Endothelial cell of umbilical vein (primary cell): Measurements from ENCODE around the gene TACC3. TPM values are rescaled to one million over a fixed set of nuclear protein-coding genes. Genes with fewer than 3 reads are reported as not detected.

Experiments
- BruUV-seq: library from RNA; stranded (reverse); fragments of 400-500 nt; replicated peaks from 2 replicates; lab custom pipeline; 2021; lab: Mats Ljungman, UMichigan
- CTCF ChIA-PET: fragments of 300-600, 350-600 bp; sonication (Branson Sonifier 250); formaldehyde crosslinking; loops from one replicate; lab custom pipeline; 2021; ENCODE audit warnings: antibody characterized with exemption, inconsistent platforms; lab: Charles Lee
- POLR2A ChIA-PET: fragments of 300-600, 350-600 bp; sonication (Branson Sonifier 250); formaldehyde crosslinking; loops from one replicate; lab custom pipeline; 2021; ENCODE audit warnings: antibody characterized with exemption, inconsistent platforms; lab: Charles Lee
- DNase-seq: peaks from one replicate; pipeline ENCODE4 v3.0.0-alpha.2; 2011; ENCODE audit warnings: low read depth, low spot score
- FAIRE-seq: peaks from 2 replicates; lab custom pipeline; 2011; peaks lifted over from hg19 to GRCh38; lab: Jason Lieb, UNC
- H2AFZ ChIP-seq: 2 replicates; pipeline ENCODE4 v1.6.0; 2012; ENCODE audit warnings: low read depth, low read length, control low read depth, inconsistent platforms
- H3K27ac ChIP-seq: 2 replicates; pipeline ENCODE4 v1.5.1; 2011; ENCODE audit warnings: low read depth, mild to moderate bottlenecking, control low read depth, low read length, moderate library complexity; ENCODE audit not compliant: insufficient read depth
- H3K27me3 ChIP-seq, 2 experiments: 2 replicates each; pipeline versions ENCODE4 v1.6.0 to v1.6.1; 2011; ENCODE audit warnings: low read length in 2 of 2, mixed read lengths in 1 of 2; ENCODE audit not compliant: control insufficient read depth in 2 of 2, insufficient read depth in 2 of 2
- H3K36me3 ChIP-seq, 2 experiments: 2 replicates in 1 of 2; 3 replicates in 1 of 2; pipeline ENCODE4 v1.5.1; 2011; ENCODE audit warnings: low read length in 2 of 2, mild to moderate bottlenecking in 1 of 2, moderate library complexity in 1 of 2; ENCODE audit not compliant: control insufficient read depth in 2 of 2, insufficient read depth in 2 of 2; ENCODE audit errors: extremely low read depth in 1 of 2
- H3K4me1 ChIP-seq: 3 replicates; pipeline ENCODE4 v1.5.1; 2011; ENCODE audit warnings: mild to moderate bottlenecking, low read length; ENCODE audit not compliant: control insufficient read depth, insufficient read depth; ENCODE audit errors: extremely low read depth
- H3K4me2 ChIP-seq: 2 replicates; pipeline ENCODE4 v1.6.1; 2011; ENCODE audit warnings: low read length, control low read depth, mixed read lengths; ENCODE audit not compliant: insufficient read depth
- H3K4me3 ChIP-seq, 3 experiments: fragments of 200-600 bp in 1 of 3; sonication (generic), shearing (Covaris generic) in 1 of 3; replicated peaks in 1 of 3; 2 replicates each; pipeline ENCODE4 v1.5.1; 2011 to 2016; ENCODE audit warnings: control low read depth in 3 of 3, low read length in 3 of 3, mild to moderate bottlenecking in 2 of 3, inconsistent platforms in 1 of 3, low read depth in 1 of 3, moderate library complexity in 1 of 3; ENCODE audit not compliant: insufficient read depth in 1 of 3
- H3K79me2 ChIP-seq: 2 replicates; pipeline ENCODE4 v1.6.0; 2012; ENCODE audit warnings: low read length, inconsistent platforms; ENCODE audit not compliant: control insufficient read depth, insufficient read depth
- H3K9ac ChIP-seq: replicated peaks from 2 replicates; pipeline ENCODE3; 2011; ENCODE audit warnings: low read length, control low read depth; ENCODE audit not compliant: insufficient read depth; ENCODE audit errors: extremely low read depth
- H3K9me1 ChIP-seq: replicated peaks from 3 replicates; pipeline ENCODE4 v1.6.0; 2011; ENCODE audit warnings: mild to moderate bottlenecking, low read length; ENCODE audit not compliant: control insufficient read depth, insufficient read depth; ENCODE audit errors: extremely low read depth
- H3K9me3 ChIP-seq: replicated peaks from 2 replicates; pipeline ENCODE4 v1.5.1; 2012; ENCODE audit warnings: low read length, inconsistent platforms; ENCODE audit not compliant: control insufficient read depth, insufficient read depth
- H4K20me1 ChIP-seq: replicated peaks from 2 replicates; pipeline ENCODE3; 2011; ENCODE audit warnings: mild to moderate bottlenecking, low read length; ENCODE audit not compliant: control insufficient read depth, insufficient read depth; ENCODE audit errors: extremely low read depth
- CTCF ChIP-seq, 2 donors: IDR thresholded peaks; 1 replicate in 1 of 2; 2 replicates in 1 of 2; pipeline ENCODE4 v1.5.1; 2011; ENCODE audit warnings: low read length in 2 of 2, mild to moderate bottlenecking in 2 of 2, moderate library complexity in 2 of 2, control low read depth in 1 of 2, inconsistent platforms in 1 of 2, low read depth in 1 of 2; ENCODE audit not compliant: insufficient read depth in 1 of 2; ENCODE audit errors: extremely low read depth in 1 of 2
- EZH2 ChIP-seq: IDR thresholded peaks from 2 replicates; pipeline ENCODE4 v1.6.1; 2012; ENCODE audit warnings: borderline replicate concordance, low read depth, mild to moderate bottlenecking, moderate library complexity, low read length, inconsistent platforms; ENCODE audit not compliant: severe bottlenecking
- FOS ChIP-seq: IDR thresholded peaks from 2 replicates; pipeline ENCODE4 v1.6.1; 2011; ENCODE audit warnings: mild to moderate bottlenecking, low read length, moderate library complexity, borderline replicate concordance; ENCODE audit not compliant: insufficient read depth
- GATA2 ChIP-seq: IDR thresholded peaks from 2 replicates; pipeline ENCODE4 v1.7.0; 2011; ENCODE audit warnings: low read depth, mild to moderate bottlenecking, moderate library complexity, mixed read lengths, low read length; ENCODE audit not compliant: insufficient read length, insufficient read depth
- JUN ChIP-seq: IDR thresholded peaks from 2 replicates; pipeline ENCODE4 v1.6.1; 2011; ENCODE audit warnings: borderline replicate concordance, low read depth; ENCODE audit not compliant: insufficient read length, insufficient read depth
- MAX ChIP-seq: IDR thresholded peaks from 2 replicates; pipeline ENCODE4 v1.6.1; 2011; ENCODE audit not compliant: insufficient read depth, insufficient read length
- MYC ChIP-seq: IDR thresholded peaks from one replicate; pipeline ENCODE4 v1.6.1; 2011; ENCODE audit warnings: mild to moderate bottlenecking, low read depth, low read length
- POLR2A ChIP-seq: IDR thresholded peaks from 2 replicates; pipeline ENCODE4 v1.6.1; 2012; ENCODE audit warnings: low read depth, mild to moderate bottlenecking, control low read depth, low read length
- POLR2AphosphoS5 ChIP-seq: IDR thresholded peaks from 2 replicates; pipeline ENCODE4 v1.6.1; 2012; ENCODE audit warnings: low read depth, mild to moderate bottlenecking, control low read depth, low read length, moderate library complexity; ENCODE audit not compliant: insufficient read depth
- dilution Hi-C: fragments of 300-500 bp; cut with MboI; formaldehyde crosslinking; loops from one replicate; pipeline ENCODE4 v1.15.0; 2019; ENCODE audit warnings: low sequenced_read_pairs; ENCODE audit not compliant: extremely low pct_ligation_motif_present
- intact Hi-C: fragments of 100-400 bp; cut with micrococcal nuclease; formaldehyde crosslinking; loops from one replicate; pipeline ENCODE4 v1.10.0; 2022
- polyA plus RNA-seq, 4 experiments: library from polyadenylated mRNA; depleted of rRNA in 3 of 4; stranded (reverse) in 3 of 4; unstranded in 1 of 4; fragments of >200 nt; gene quantifications; 2 replicates each; pipeline versions ENCODE4 v1.2.1 to v1.2.3, GENCODE V29; 2011 to 2012; ENCODE audit warnings: missing spikeins in 1 of 4
- total RNA-seq: library from RNA; stranded (reverse); gene quantifications from 2 replicates; pipeline ENCODE4 v1.2.3, GENCODE V29; 2021

The TACC3 gene
- total and polyA plus RNA-seq, 2 donors (not counting 3 experiments of a cell fraction or from before 2014, with no cell fraction given): 54.5 to 135 TPM

GRCh38 chr4:1711571-1712215, 9.6 kb upstream of the TACC3 start:
- ChIA-PET CTCF (interaction anchor here (1.0 to 2.2 kb wide), 6 partner anchors 10 to 356 kb away, joined by 3 to 33 read pairs (median 6); partner anchors contain the start of genes TACC3 and TMEM129), POLR2A (interaction anchor here (0.7 to 1.2 kb wide), 4 partner anchors 9 to 18 kb away, joined by 4 to 8 read pairs (median 4); partner anchors contain the start of genes TACC3 and TMEM129)
- H3K79me2 ChIP-seq: peaks cover 53% of the 10 kb centered on the region
- FAIRE-seq: peak; percentile 74
- no peaks in the 10 kb centered on the region for H3K27me3 ChIP-seq
- intact Hi-C loops: loop anchor here (1.0 to 2.0 kb wide), 3 partner anchors 10 to 27 kb away; partner anchors contain the start of genes FAM53A, TACC3 and TMEM129
- dilution Hi-C loops: no loop called here
- DNase-seq: peak; percentile 65
- H3K4me2 ChIP-seq: peak overlapping the region; percentile 78
- H3K9me1 ChIP-seq: no peaks in the 10 kb centered on the region
- H3K4me1 ChIP-seq: peaks cover 16% of the 10 kb centered on the region
- BruUV-seq: no TSS peak
- H3K36me3 ChIP-seq: peaks cover 0 to 1% of the 10 kb centered on the region in 2 experiments
- peak overlapping the region; percentile 25 for H2AFZ ChIP-seq
- no peaks in the 10 kb centered on the region for H4K20me1 ChIP-seq
- peak overlapping the region; percentile 60 to 62 (median 62) for H3K4me3 ChIP-seq
- H3K9me3 ChIP-seq: no peaks in the 10 kb centered on the region
- peak overlapping the region; percentile 98 for H3K27ac ChIP-seq
- TF ChIP-seq MAX: peak; percentile 17
- no peak for TF ChIP-seq POLR2A
- H3K9ac ChIP-seq: peak overlapping the region; percentile 99

GRCh38 chr4:1712216-1713002, 8.9 kb upstream of the TACC3 start, which contains the start of gene SLBP:
Gene SLBP, minus strand, starts transcription at chr4:1712319. Its CDS starts 131 bp downstream, at chr4:1712188.
- H3K79me2 ChIP-seq: peaks cover 52% of the 10 kb centered on the region
- peak within 1 kb of the TSS; percentile 60 to 73 (median 62) for H3K4me3 ChIP-seq
- H4K20me1 ChIP-seq: no peaks in the 10 kb centered on the region
- H3K9me1 ChIP-seq: no peaks in the 10 kb centered on the region
- H2AFZ ChIP-seq: peak within 1 kb of the TSS; percentile 91
- H3K27me3 ChIP-seq: no peaks in the 10 kb centered on the region
- ChIA-PET POLR2A (interaction anchor here (0.7 to 1.2 kb wide), 3 partner anchors 8 to 19 kb away, joined by 4 to 8 read pairs (median 5); partner anchors contain the start of genes TACC3 and TMEM129), CTCF (interaction anchor here (1.0 to 2.2 kb wide), 6 partner anchors 9 to 356 kb away, joined by 3 to 33 read pairs (median 6); partner anchors contain the start of genes TACC3 and TMEM129)
- peaks cover 0 to 6% of the 10 kb centered on the region in 2 experiments for H3K36me3 ChIP-seq
- H3K9ac ChIP-seq: peak within 1 kb of the TSS; percentile 99
- peaks cover 16% of the 10 kb centered on the region for H3K4me1 ChIP-seq
- H3K9me3 ChIP-seq: no peaks in the 10 kb centered on the region
- no TSS peak for BruUV-seq
- TF ChIP-seq GATA2 (no peak), EZH2 (no peak), FOS (no peak), CTCF (IDR thresholded peaks at IDR 0.05; ENCODE audit: extremely low read depth in 1 of 2, insufficient read depth in 1 of 2, low read depth in 1 of 2, low read length in 2 of 2) (no peak), POLR2A (peak; percentile 66), MYC (peak; percentile 92), POLR2AphosphoS5 (peak; percentile 70), MAX (peak; percentile 66), JUN (no peak)
- H3K4me2 ChIP-seq: peak within 1 kb of the TSS; percentile 78
- FAIRE-seq: peak; percentile 92
- intact Hi-C loops (loop anchor here (1.0 to 2.0 kb wide), 3 partner anchors 9 to 28 kb away; partner anchors contain the start of genes FAM53A, TACC3 and TMEM129), dilution Hi-C loops (no loop called here)
- peak within 1 kb of the TSS; percentile 98 for H3K27ac ChIP-seq
- peak; percentile 86 for DNase-seq
